SK-N-SH (cell line): ENCODE measurements around the gene GPR55.

Experiments used
- CHD2 ChIP-seq: fragments of 150-350 bp; IDR thresholded peaks from 2 replicates; pipeline ENCODE4 v1.6.1; 2018; ENCODE audit warnings: low read length; ENCODE audit not compliant: partially characterized antibody
- GABPA ChIP-seq: IDR thresholded peaks from 2 replicates; pipeline ENCODE4 v1.4.0; 2012; ENCODE audit warnings: low read depth, mild to moderate bottlenecking
- GATA2 ChIP-seq: sonication (generic); formaldehyde crosslinking; IDR thresholded peaks from 2 replicates; pipeline ENCODE4 v1.5.0; 2020; ENCODE audit warnings: mild to moderate bottlenecking, missing genetic modification reagents
- MXI1 ChIP-seq: IDR thresholded peaks from 2 replicates; pipeline ENCODE4 v1.6.1; 2012; ENCODE audit warnings: mild to moderate bottlenecking, low read depth, low read length, improper control_type of control experiment
- RXRA ChIP-seq: IDR thresholded peaks from 2 replicates; pipeline ENCODE4 v1.4.0; 2012; ENCODE audit warnings: low read depth, mild to moderate bottlenecking, borderline replicate concordance
- SIN3A ChIP-seq: IDR thresholded peaks from 2 replicates; pipeline ENCODE4 v1.6.1; 2012; ENCODE audit warnings: low read depth, mild to moderate bottlenecking, low read length, moderate library complexity, borderline replicate concordance
- SMC3 ChIP-seq: IDR thresholded peaks from 2 replicates; pipeline ENCODE4 v1.6.1; 2012; ENCODE audit warnings: low read depth, low read length, improper control_type of control experiment
- YY1 ChIP-seq: IDR thresholded peaks from 2 replicates; pipeline ENCODE4 v1.4.0; 2012; ENCODE audit warnings: low read depth, mild to moderate bottlenecking
- TF ChIP-seq, protein P1 (sequence below): fragments of 200-600 bp; sonication (generic); IDR thresholded peaks from 2 replicates; pipeline ENCODE4 v1.6.1; 2017; ENCODE audit warnings: antibody characterized with exemption, mild to moderate bottlenecking, moderate library complexity
- TF ChIP-seq, protein P2 (sequence below): IDR thresholded peaks from 2 replicates; pipeline ENCODE4 v1.6.1; 2012; ENCODE audit warnings: mild to moderate bottlenecking, low read depth, low read length, moderate library complexity
- TF ChIP-seq, protein P3 (sequence below): fragments of 150-350 bp; IDR thresholded peaks from 2 replicates; pipeline ENCODE4 v1.6.1; 2016; ENCODE audit warnings: mild to moderate bottlenecking, low read depth, low read length

DNA sequence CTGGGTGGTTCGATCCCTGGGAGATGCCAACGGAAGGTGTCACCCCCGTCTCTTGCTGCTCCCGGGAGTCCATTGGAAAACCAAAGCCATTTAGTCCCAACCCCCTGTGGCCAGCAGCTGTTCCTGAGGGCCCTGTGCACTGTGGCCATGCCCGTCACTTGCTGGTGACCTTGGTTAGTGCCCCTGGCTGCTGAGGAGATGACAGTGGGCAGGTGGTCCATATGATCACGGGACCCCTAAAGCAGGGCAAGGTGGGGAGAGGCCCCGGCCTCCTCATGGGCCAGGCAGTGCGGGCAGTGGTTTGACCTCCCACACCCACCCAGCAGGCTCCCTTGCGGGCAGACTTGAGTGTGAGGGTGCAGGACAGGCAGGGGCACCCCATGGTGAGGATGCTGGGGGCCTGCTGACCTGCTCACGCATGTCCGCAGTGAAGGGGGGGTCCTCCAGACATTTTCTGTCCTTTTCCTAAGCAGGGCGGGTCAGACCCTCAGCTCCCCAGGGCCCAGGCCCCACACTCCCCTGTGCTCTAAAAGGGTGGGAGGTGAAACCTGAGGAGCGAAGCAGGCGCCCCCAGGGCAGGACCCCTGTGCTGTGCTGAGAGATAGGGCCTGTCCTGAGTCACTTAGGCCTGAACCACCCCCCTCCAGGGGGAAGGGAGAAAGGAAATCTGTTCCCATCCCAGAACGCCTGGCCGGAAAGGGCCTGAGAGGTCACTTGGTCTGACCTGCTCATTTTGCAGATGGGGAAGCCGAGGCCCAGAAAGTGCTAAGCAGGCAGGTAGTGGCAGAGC is 53.5 kb downstream of the GPR55 start:
- TF ChIP-seq GATA2 (CRISPR knock-in tag) (no peak), RXRA (no peak), MXI1 (no peak), SMC3 (no peak), GABPA (no peak), CHD2 (no peak), SIN3A (no peak), YY1 (no peak)
- TF ChIP-seq, protein P1, sequence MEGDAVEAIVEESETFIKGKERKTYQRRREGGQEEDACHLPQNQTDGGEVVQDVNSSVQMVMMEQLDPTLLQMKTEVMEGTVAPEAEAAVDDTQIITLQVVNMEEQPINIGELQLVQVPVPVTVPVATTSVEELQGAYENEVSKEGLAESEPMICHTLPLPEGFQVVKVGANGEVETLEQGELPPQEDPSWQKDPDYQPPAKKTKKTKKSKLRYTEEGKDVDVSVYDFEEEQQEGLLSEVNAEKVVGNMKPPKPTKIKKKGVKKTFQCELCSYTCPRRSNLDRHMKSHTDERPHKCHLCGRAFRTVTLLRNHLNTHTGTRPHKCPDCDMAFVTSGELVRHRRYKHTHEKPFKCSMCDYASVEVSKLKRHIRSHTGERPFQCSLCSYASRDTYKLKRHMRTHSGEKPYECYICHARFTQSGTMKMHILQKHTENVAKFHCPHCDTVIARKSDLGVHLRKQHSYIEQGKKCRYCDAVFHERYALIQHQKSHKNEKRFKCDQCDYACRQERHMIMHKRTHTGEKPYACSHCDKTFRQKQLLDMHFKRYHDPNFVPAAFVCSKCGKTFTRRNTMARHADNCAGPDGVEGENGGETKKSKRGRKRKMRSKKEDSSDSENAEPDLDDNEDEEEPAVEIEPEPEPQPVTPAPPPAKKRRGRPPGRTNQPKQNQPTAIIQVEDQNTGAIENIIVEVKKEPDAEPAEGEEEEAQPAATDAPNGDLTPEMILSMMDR: no peak
- TF ChIP-seq, protein P2, sequence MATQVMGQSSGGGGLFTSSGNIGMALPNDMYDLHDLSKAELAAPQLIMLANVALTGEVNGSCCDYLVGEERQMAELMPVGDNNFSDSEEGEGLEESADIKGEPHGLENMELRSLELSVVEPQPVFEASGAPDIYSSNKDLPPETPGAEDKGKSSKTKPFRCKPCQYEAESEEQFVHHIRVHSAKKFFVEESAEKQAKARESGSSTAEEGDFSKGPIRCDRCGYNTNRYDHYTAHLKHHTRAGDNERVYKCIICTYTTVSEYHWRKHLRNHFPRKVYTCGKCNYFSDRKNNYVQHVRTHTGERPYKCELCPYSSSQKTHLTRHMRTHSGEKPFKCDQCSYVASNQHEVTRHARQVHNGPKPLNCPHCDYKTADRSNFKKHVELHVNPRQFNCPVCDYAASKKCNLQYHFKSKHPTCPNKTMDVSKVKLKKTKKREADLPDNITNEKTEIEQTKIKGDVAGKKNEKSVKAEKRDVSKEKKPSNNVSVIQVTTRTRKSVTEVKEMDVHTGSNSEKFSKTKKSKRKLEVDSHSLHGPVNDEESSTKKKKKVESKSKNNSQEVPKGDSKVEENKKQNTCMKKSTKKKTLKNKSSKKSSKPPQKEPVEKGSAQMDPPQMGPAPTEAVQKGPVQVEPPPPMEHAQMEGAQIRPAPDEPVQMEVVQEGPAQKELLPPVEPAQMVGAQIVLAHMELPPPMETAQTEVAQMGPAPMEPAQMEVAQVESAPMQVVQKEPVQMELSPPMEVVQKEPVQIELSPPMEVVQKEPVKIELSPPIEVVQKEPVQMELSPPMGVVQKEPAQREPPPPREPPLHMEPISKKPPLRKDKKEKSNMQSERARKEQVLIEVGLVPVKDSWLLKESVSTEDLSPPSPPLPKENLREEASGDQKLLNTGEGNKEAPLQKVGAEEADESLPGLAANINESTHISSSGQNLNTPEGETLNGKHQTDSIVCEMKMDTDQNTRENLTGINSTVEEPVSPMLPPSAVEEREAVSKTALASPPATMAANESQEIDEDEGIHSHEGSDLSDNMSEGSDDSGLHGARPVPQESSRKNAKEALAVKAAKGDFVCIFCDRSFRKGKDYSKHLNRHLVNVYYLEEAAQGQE: no peak
- TF ChIP-seq, protein P3, sequence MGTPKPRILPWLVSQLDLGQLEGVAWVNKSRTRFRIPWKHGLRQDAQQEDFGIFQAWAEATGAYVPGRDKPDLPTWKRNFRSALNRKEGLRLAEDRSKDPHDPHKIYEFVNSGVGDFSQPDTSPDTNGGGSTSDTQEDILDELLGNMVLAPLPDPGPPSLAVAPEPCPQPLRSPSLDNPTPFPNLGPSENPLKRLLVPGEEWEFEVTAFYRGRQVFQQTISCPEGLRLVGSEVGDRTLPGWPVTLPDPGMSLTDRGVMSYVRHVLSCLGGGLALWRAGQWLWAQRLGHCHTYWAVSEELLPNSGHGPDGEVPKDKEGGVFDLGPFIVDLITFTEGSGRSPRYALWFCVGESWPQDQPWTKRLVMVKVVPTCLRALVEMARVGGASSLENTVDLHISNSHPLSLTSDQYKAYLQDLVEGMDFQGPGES: no peak
